ENCODE measurements around the gene EMC9. TPM values are rescaled to one million over a fixed set of nuclear protein-coding genes. Genes with fewer than 3 reads are reported as not detected.

Gene EMC9
- total and polyA plus RNA-seq, 10 of the 15 experiments (the other 5 are each of a cell fraction or from before 2014, with no cell fraction given), result 15.3 to 60.5 (median 30.3) TPM

- TF ChIP-seq RCOR1 (conservative IDR thresholded peaks at IDR 0.05; ENCODE audit: low read depth, low read length) (no peak), MEF2B (IDR thresholded peaks at IDR 0.05; ENCODE audit: partially characterized antibody, poor library complexity, severe bottlenecking) (peak; percentile 58), PAX5 (IDR thresholded peaks at IDR 0.05; ENCODE audit: borderline replicate concordance, low read depth, low read length) (0 out of 2 replicates have a peak, but pooled peaks have one; percentile 19), POLR2A (IDR thresholded peaks at IDR 0.05; ENCODE audit: low read depth, low read length) (peak; percentile 91), STAT3 (IDR thresholded peaks at IDR 0.05; ENCODE audit: low read depth, low read length) (no peak), BCLAF1 (IDR thresholded peaks at IDR 0.05) (no peak), ZNF687 (IDR thresholded peaks at IDR 0.05) (peak; percentile 35; the same call in 1 of the 2 replicates), SPI1 (IDR thresholded peaks at IDR 0.05; ENCODE audit: borderline replicate concordance, insufficient read depth, low read depth, low read length) (peak; percentile 66; the same call in 1 of the 2 replicates), CHD4 (IDR thresholded peaks at IDR 0.05) (no peak), IRF5 (IDR thresholded peaks at IDR 0.05; ENCODE audit: borderline replicate concordance) (no peak), NKRF (conservative IDR thresholded peaks at IDR 0.05) (peak; percentile 78), TCF12 (IDR thresholded peaks at IDR 0.05; ENCODE audit: low read depth, low read length) (no peak), BCL11A (IDR thresholded peaks at IDR 0.05; ENCODE audit: low read depth, low read length) (no peak), EP300 (IDR thresholded peaks at IDR 0.05; ENCODE audit: borderline replicate concordance in 1 of 2, control insufficient read depth in 1 of 2, low read depth in 2 of 2, low read length in 2 of 2) (no peak), RUNX3 (IDR thresholded peaks at IDR 0.05; ENCODE audit: low read length) (peak; percentile 5; the same call in 1 of the 2 replicates), GATAD2B (conservative IDR thresholded peaks at IDR 0.05; ENCODE audit: low read depth) (peak; percentile 87)
- TF ChIP-seq, protein P1, sequence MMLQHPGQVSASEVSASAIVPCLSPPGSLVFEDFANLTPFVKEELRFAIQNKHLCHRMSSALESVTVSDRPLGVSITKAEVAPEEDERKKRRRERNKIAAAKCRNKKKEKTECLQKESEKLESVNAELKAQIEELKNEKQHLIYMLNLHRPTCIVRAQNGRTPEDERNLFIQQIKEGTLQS (IDR thresholded peaks at IDR 0.05; ENCODE audit: borderline replicate concordance, extremely low read depth, low read depth, low read length), result no peak
Measured at GRCh38 chr14:24093901-24094840, 47.2 kb downstream of the EMC9 start, which contains the start of gene PCK2 (continued).
